Measurements from ENCODE around the gene DDAH1.

GRCh38 chr1:85409516-85409915 lies 55.4 kb downstream of the DDAH1 start:
- TF ChIP-seq CTCF (IDR thresholded peaks at IDR 0.05) (no peak), POLR2A (IDR thresholded peaks at IDR 0.05) (no peak)

All from body of pancreas (tissue), 4 donors.